ENCODE measurements around the gene MAP4K2.

GRCh38 chr11:64804346-64805210 lies 1.6 kb upstream of the MAP4K2 start:
- no peak for TF ChIP-seq CTCF (IDR thresholded peaks at IDR 0.05)
- TF ChIP-seq POLR2A (IDR thresholded peaks at IDR 0.05; ENCODE audit: low read depth): no peak
- no peak for TF ChIP-seq POLR2AphosphoS5 (IDR thresholded peaks at IDR 0.05)
- TF ChIP-seq EP300 (IDR thresholded peaks at IDR 0.05): no peak
